ENCODE measurements around the gene DDC.
"Not testable (repeated sequence)": the region's sequence is repeated elsewhere in the genome, so short reads cannot be mapped to it uniquely, and the experiment has no call there.

The DDC gene

GRCh38 chr7:50556247-50556991, 8.8 kb downstream of the DDC start:
- in situ Hi-C loops (cut with MboI; ENCODE audit: low sequenced_read_pairs), result no loop called here

- in situ Hi-C loops (cut with MboI; ENCODE audit: low sequenced_read_pairs), result no loop called here
These were observed 9.5 kb downstream of the DDC start for GRCh38 chr7:50555594-50556140.

GRCh38 chr7:50554431-50555322, 10.5 kb downstream of the DDC start:
- in situ Hi-C loops (cut with MboI; ENCODE audit: low sequenced_read_pairs), result no loop called here

- in situ Hi-C loops (cut with MboI; ENCODE audit: low sequenced_read_pairs), result no loop called here
These were observed 11.2 kb downstream of the DDC start for GRCh38 chr7:50553973-50554372.

GRCh38 chr7:50552921-50553320, 12.3 kb downstream of the DDC start:
- in situ Hi-C loops (cut with MboI; ENCODE audit: low sequenced_read_pairs), result no loop called here

- in situ Hi-C loops (cut with MboI; ENCODE audit: low sequenced_read_pairs), result no loop called here
These were observed 13.1 kb downstream of the DDC start for GRCh38 chr7:50552139-50552538.

- in situ Hi-C loops (cut with MboI; ENCODE audit: low sequenced_read_pairs), result not testable (repeated sequence)
These were observed 19.6 kb downstream of the DDC start for GRCh38 chr7:50545613-50546012.

- in situ Hi-C loops (cut with MboI; ENCODE audit: low sequenced_read_pairs), result no loop called here
These were observed 20.2 kb downstream of the DDC start for GRCh38 chr7:50544992-50545391.

GRCh38 chr7:50543776-50544442, 21.3 kb downstream of the DDC start:
- in situ Hi-C loops (cut with MboI; ENCODE audit: low sequenced_read_pairs), result no loop called here

- in situ Hi-C loops (cut with MboI; ENCODE audit: low sequenced_read_pairs), result no loop called here
These were observed 23.1 kb downstream of the DDC start for GRCh38 chr7:50542132-50542531.

- in situ Hi-C loops (cut with MboI; ENCODE audit: low sequenced_read_pairs), result no loop called here
These were observed 24.2 kb downstream of the DDC start for GRCh38 chr7:50540785-50541579.

GRCh38 chr7:50539725-50540124, 25.5 kb downstream of the DDC start:
- in situ Hi-C loops (cut with MboI; ENCODE audit: low sequenced_read_pairs), result no loop called here

GRCh38 chr7:50538478-50538877, 26.7 kb downstream of the DDC start:
- in situ Hi-C loops (cut with MboI; ENCODE audit: low sequenced_read_pairs), result no loop called here

GRCh38 chr7:50537417-50537816, 27.8 kb downstream of the DDC start:
- in situ Hi-C loops (cut with MboI; ENCODE audit: low sequenced_read_pairs), result no loop called here

GRCh38 chr7:50535291-50535711, 29.9 kb downstream of the DDC start:
- in situ Hi-C loops (cut with MboI; ENCODE audit: low sequenced_read_pairs), result not testable (repeated sequence)

- in situ Hi-C loops (cut with MboI; ENCODE audit: low sequenced_read_pairs), result no loop called here
These were observed 30.4 kb downstream of the DDC start for GRCh38 chr7:50534690-50535290.

- in situ Hi-C loops (cut with MboI; ENCODE audit: low sequenced_read_pairs), result no loop called here
These were observed 31.3 kb downstream of the DDC start for GRCh38 chr7:50533866-50534265.

- in situ Hi-C loops (cut with MboI; ENCODE audit: low sequenced_read_pairs), result no loop called here
These were observed 33.3 kb downstream of the DDC start for GRCh38 chr7:50531928-50532327.

GRCh38 chr7:50531401-50531911, 33.7 kb downstream of the DDC start:
- in situ Hi-C loops (cut with MboI; ENCODE audit: low sequenced_read_pairs), result no loop called here

GRCh38 chr7:50530766-50531165, 34.4 kb downstream of the DDC start:
- in situ Hi-C loops (cut with MboI; ENCODE audit: low sequenced_read_pairs), result no loop called here

Measured in HL-60/S4 (cell line).